ENCODE measurements around the gene IQCF5. TPM values are rescaled to one million over a fixed set of nuclear protein-coding genes. Genes with fewer than 3 reads are reported as not detected.

Gene IQCF5
- total and polyA plus RNA-seq, 2 of the 4 experiments (the other 2 are of a cell fraction) = not detected

DNA sequence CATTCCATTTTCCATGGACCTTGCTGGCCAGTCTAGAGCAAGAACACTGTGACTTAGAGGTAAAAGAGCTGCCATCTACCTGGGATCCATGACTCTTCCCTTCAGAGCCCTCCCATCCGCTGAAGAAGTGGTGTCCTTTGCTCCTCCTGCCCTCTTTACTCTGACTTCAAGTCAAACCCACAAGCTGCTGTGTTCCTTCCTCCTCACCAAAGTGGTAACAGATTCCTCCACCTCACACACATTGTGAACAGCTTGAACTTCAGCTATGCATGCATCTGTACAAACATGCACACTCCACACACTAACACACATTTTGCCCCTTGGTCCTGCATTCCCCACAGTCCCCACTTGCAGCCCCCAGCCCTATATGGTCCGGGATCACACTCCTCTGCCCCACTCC is 990 bp downstream of the IQCF5 start:
- WGBS, 2 experiments (ENCODE audit: extremely low coverage in 2 of 2, insufficient read length in 1 of 2) = 17% methylated on average over 2 of the region's 2 CpGs; no CpG with 5 or more reads in 1 of the 2 experiments
- Histone ChIP-seq H3K4ac (ENCODE audit: low read depth, low read length) (no peak overlapping the region), H3K14ac (replicated peaks; ENCODE audit: low read depth, low read length) (no peak overlapping the region), H3K4me2 (ENCODE audit: low read depth, low read length) (no peak overlapping the region), H3K56ac (ENCODE audit: extremely low read depth, insufficient read depth, low read length) (no peak overlapping the region), H4K20me1 (ENCODE audit: insufficient read depth, low read length) (no peaks in the 10 kb centered on the region), H2AFZ (replicated peaks; ENCODE audit: low read length, poor library complexity) (no peak overlapping the region), H3K27me3 (ENCODE audit: control insufficient read depth, insufficient read depth, low read length) (peaks cover under 1% of the 10 kb centered on the region; the same call in 1 of the 2 replicates), H2BK120ac (ENCODE audit: low read depth, low read length) (no peak overlapping the region), H2AK9ac (replicated peaks; ENCODE audit: low read depth, low read length, poor library complexity) (no peak overlapping the region), H3K4me3 (ENCODE audit: insufficient read depth, low read depth, low read length) (no peak overlapping the region), H3K18ac (ENCODE audit: low read depth, low read length) (no peak overlapping the region), H3K27ac (ENCODE audit: insufficient read depth, low read length) (no peak overlapping the region), H3K9me1 (ENCODE audit: insufficient read depth, low read length) (no peaks in the 10 kb centered on the region), H3K36me3 (ENCODE audit: control insufficient read depth, insufficient read depth, low read length) (no peaks in the 10 kb centered on the region), H2BK15ac (ENCODE audit: low read depth, low read length) (no peak overlapping the region), H3K9me3 (ENCODE audit: control insufficient read depth, insufficient read depth, low read length) (no peaks in the 10 kb centered on the region), H2AK5ac (ENCODE audit: low read depth, low read length) (no peak overlapping the region), H2BK5ac (ENCODE audit: low read depth, low read length, poor library complexity, severe bottlenecking) (no peak overlapping the region), H4K91ac (ENCODE audit: insufficient read depth, low read depth, low read length) (no peak overlapping the region), H3K9ac (ENCODE audit: low read depth, low read length) (no peak overlapping the region), H3K4me1 (ENCODE audit: control insufficient read depth, insufficient read depth, low read length) (no peaks in the 10 kb centered on the region), H4K5ac (ENCODE audit: low read depth, low read length) (no peak overlapping the region), H4K8ac (ENCODE audit: low read depth in 2 of 2, low read length in 2 of 2) (no peak overlapping the region), H3K23ac (ENCODE audit: low read depth, low read length) (no peak overlapping the region), H3K79me1 (ENCODE audit: low read depth in 1 of 2, low read length in 2 of 2) (no peaks in the 10 kb centered on the region), H2BK20ac (ENCODE audit: low read depth, low read length) (no peak overlapping the region)
- no TSS peak for BruUV-seq (replicated peaks)
- intact Hi-C loops (cut with micrococcal nuclease) (no loop called here), dilution Hi-C loops (cut with HindIII; ENCODE audit: low sequenced_read_pairs, unreplicated experiment) (no loop called here), in situ Hi-C loops (cut with MboI; ENCODE audit: low sequenced_read_pairs) (no loop called here)
- DNase-seq = no peak
- ChIA-PET POLR2A (ENCODE audit: unreplicated experiment) (no interaction called here), CTCF (no interaction called here)
- no peak for ATAC-seq (ENCODE audit: low read depth)
- TF ChIP-seq POLR2A (IDR thresholded peaks at IDR 0.05; ENCODE audit: low read depth, low read length) (no peak), RCOR1 (IDR thresholded peaks at IDR 0.05; ENCODE audit: insufficient replicate concordance, low read length) (no peak), MAZ (IDR thresholded peaks at IDR 0.05; ENCODE audit: borderline replicate concordance, low read depth, low read length) (no peak), SMC3 (IDR thresholded peaks at IDR 0.05; ENCODE audit: low read depth, low read length) (no peak), MAFK (IDR thresholded peaks at IDR 0.05; ENCODE audit: low read depth, low read length) (no peak), MXI1 (IDR thresholded peaks at IDR 0.05; ENCODE audit: borderline replicate concordance, low read depth, low read length) (no peak), CEBPB (IDR thresholded peaks at IDR 0.05; ENCODE audit: low read depth, low read length) (no peak), RFX5 (IDR thresholded peaks at IDR 0.05; ENCODE audit: low read depth, low read length) (no peak), FOS (IDR thresholded peaks at IDR 0.05; ENCODE audit: low read depth, low read length) (no peak), NFE2L2 (IDR thresholded peaks at IDR 0.05; ENCODE audit: low read depth, low read length) (no peak), BHLHE40 (IDR thresholded peaks at IDR 0.05; ENCODE audit: low read depth, low read length) (no peak)
- TF ChIP-seq, protein P1, sequence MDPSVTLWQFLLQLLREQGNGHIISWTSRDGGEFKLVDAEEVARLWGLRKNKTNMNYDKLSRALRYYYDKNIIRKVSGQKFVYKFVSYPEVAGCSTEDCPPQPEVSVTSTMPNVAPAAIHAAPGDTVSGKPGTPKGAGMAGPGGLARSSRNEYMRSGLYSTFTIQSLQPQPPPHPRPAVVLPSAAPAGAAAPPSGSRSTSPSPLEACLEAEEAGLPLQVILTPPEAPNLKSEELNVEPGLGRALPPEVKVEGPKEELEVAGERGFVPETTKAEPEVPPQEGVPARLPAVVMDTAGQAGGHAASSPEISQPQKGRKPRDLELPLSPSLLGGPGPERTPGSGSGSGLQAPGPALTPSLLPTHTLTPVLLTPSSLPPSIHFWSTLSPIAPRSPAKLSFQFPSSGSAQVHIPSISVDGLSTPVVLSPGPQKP (IDR thresholded peaks at IDR 0.05; ENCODE audit: borderline replicate concordance, low read depth, low read length) = no peak
- TF ChIP-seq, protein P2, sequence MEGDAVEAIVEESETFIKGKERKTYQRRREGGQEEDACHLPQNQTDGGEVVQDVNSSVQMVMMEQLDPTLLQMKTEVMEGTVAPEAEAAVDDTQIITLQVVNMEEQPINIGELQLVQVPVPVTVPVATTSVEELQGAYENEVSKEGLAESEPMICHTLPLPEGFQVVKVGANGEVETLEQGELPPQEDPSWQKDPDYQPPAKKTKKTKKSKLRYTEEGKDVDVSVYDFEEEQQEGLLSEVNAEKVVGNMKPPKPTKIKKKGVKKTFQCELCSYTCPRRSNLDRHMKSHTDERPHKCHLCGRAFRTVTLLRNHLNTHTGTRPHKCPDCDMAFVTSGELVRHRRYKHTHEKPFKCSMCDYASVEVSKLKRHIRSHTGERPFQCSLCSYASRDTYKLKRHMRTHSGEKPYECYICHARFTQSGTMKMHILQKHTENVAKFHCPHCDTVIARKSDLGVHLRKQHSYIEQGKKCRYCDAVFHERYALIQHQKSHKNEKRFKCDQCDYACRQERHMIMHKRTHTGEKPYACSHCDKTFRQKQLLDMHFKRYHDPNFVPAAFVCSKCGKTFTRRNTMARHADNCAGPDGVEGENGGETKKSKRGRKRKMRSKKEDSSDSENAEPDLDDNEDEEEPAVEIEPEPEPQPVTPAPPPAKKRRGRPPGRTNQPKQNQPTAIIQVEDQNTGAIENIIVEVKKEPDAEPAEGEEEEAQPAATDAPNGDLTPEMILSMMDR (conservative IDR thresholded peaks at IDR 0.05; ENCODE audit: low read depth, low read length) = no peak
